Measurements from ENCODE around the gene HOMER1. TPM values are rescaled to one million over a fixed set of nuclear protein-coding genes. Genes with fewer than 3 reads are reported as not detected.

HOMER1 gene
- polyA plus RNA-seq, 1 donor from 2014 or later: 30.6 TPM

DNA sequence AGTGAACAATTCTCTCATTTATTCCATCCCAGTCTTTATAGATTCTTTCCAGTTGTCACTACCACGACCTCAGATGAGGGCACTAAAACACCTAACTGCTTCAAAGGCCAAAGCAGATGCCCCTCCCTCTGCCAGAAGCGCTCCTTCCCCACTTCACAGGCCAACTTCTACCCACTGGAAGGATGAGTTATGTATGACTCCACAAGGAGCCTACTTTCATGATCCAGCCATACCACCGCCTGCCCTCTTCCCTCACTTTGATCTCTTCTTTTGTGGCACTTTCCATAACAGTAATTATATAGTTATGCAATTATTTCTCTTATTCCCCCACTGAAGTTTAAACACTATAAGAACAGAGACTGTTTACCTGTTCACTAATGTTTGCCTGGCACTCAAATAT is 93.7 kb downstream of the HOMER1 start:
- Histone ChIP-seq H3K79me2 (replicated peaks; ENCODE audit: insufficient read depth, low read length) (no peaks in the 10 kb centered on the region), H3K9ac (ENCODE audit: low read length) (no peak overlapping the region), H2AFZ (ENCODE audit: low read depth, low read length) (no peak overlapping the region), H3K4me3 (ENCODE audit: low read length) (no peak overlapping the region), H3K36me3 (ENCODE audit: insufficient read depth, low read length) (peaks cover 3% of the 10 kb centered on the region), H3K4me2 (ENCODE audit: low read length) (no peak overlapping the region), H3K27me3 (ENCODE audit: insufficient read depth, low read depth, low read length) (no peaks in the 10 kb centered on the region), H3F3A (ENCODE audit: insufficient read depth, low read length, poor library complexity, severe bottlenecking) (no peaks in the 10 kb centered on the region), H3K9me2 (ENCODE audit: insufficient read depth, low read length) (no peaks in the 10 kb centered on the region), H4K20me1 (ENCODE audit: insufficient read depth) (no peaks in the 10 kb centered on the region), H3K9me3 (ENCODE audit: low read length) (no peaks in the 10 kb centered on the region), H3K27ac (ENCODE audit: low read length) (no peak overlapping the region)
- no peak for TF ChIP-seq EZH2 (IDR thresholded peaks at IDR 0.05; ENCODE audit: borderline replicate concordance, insufficient read depth, low read length, poor library complexity, severe bottlenecking)

GRCh38 chr5:79418276-79418675 is 95.7 kb downstream of the HOMER1 start:
- Histone ChIP-seq H3K27me3 (ENCODE audit: insufficient read depth, low read depth, low read length) (no peaks in the 10 kb centered on the region), H3K4me2 (ENCODE audit: low read length) (no peak overlapping the region), H3K27ac (ENCODE audit: low read length) (no peak overlapping the region), H3K4me3 (ENCODE audit: low read length) (no peak overlapping the region), H3K9me3 (ENCODE audit: low read length) (no peaks in the 10 kb centered on the region), H3F3A (ENCODE audit: insufficient read depth, low read length, poor library complexity, severe bottlenecking) (no peaks in the 10 kb centered on the region), H4K20me1 (ENCODE audit: insufficient read depth) (no peaks in the 10 kb centered on the region), H2AFZ (ENCODE audit: low read depth, low read length) (no peak overlapping the region), H3K79me2 (replicated peaks; ENCODE audit: insufficient read depth, low read length) (no peaks in the 10 kb centered on the region), H3K36me3 (ENCODE audit: insufficient read depth, low read length) (peaks cover 3% of the 10 kb centered on the region), H3K9me2 (ENCODE audit: insufficient read depth, low read length) (no peaks in the 10 kb centered on the region), H3K9ac (ENCODE audit: low read length) (no peak overlapping the region)
- TF ChIP-seq EZH2 (IDR thresholded peaks at IDR 0.05; ENCODE audit: borderline replicate concordance, insufficient read depth, low read length, poor library complexity, severe bottlenecking) (no peak), MXI1 (conservative IDR thresholded peaks at IDR 0.05; ENCODE audit: poor library complexity, severe bottlenecking) (no peak)

DNA sequence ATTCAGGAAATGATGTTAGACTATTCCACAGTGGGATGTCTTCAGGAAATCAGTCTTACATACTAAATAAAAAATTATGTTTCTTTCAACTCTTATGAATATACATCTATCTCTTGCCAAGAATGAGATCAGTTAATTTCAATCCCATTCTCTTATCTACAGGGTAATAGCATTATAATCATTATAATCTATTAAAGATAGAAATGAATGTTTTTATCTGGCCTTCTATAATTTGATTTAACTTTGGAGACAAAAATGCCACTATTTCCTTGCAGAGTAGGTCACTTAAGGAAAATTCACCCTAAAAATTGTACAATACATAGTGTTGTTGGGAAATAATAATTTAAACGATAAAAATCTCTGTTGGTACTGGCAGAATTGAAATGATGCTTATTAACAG is 96.4 kb downstream of the HOMER1 start:
- H4K20me1 ChIP-seq (ENCODE audit: insufficient read depth): no peaks in the 10 kb centered on the region
- no peak overlapping the region for H3K4me3 ChIP-seq (ENCODE audit: low read length)
- no peak overlapping the region for H2AFZ ChIP-seq (ENCODE audit: low read depth, low read length)
- no peak overlapping the region for H3K9ac ChIP-seq (ENCODE audit: low read length)
- H3K79me2 ChIP-seq (replicated peaks; ENCODE audit: insufficient read depth, low read length): no peaks in the 10 kb centered on the region
- H3K36me3 ChIP-seq (ENCODE audit: insufficient read depth, low read length): no peaks in the 10 kb centered on the region
- no peaks in the 10 kb centered on the region for H3K27me3 ChIP-seq (ENCODE audit: insufficient read depth, low read depth, low read length)
- no peaks in the 10 kb centered on the region for H3K9me3 ChIP-seq (ENCODE audit: low read length)
- H3F3A ChIP-seq (ENCODE audit: insufficient read depth, low read length, poor library complexity, severe bottlenecking): no peaks in the 10 kb centered on the region
- no peak overlapping the region for H3K4me2 ChIP-seq (ENCODE audit: low read length)
- TF ChIP-seq MXI1 (conservative IDR thresholded peaks at IDR 0.05; ENCODE audit: poor library complexity, severe bottlenecking) (no peak), RAD21 (conservative IDR thresholded peaks at IDR 0.05) (no peak), SMC3 (conservative IDR thresholded peaks at IDR 0.05; ENCODE audit: poor library complexity) (no peak), EZH2 (IDR thresholded peaks at IDR 0.05; ENCODE audit: borderline replicate concordance, insufficient read depth, low read length, poor library complexity, severe bottlenecking) (no peak), EP300 (conservative IDR thresholded peaks at IDR 0.05; ENCODE audit: poor library complexity, severe bottlenecking) (no peak), POLR2AphosphoS5 (IDR thresholded peaks at IDR 0.05) (no peak), TAF1 (IDR thresholded peaks at IDR 0.05; ENCODE audit: low read depth) (no peak)
- TF ChIP-seq, protein P1, sequence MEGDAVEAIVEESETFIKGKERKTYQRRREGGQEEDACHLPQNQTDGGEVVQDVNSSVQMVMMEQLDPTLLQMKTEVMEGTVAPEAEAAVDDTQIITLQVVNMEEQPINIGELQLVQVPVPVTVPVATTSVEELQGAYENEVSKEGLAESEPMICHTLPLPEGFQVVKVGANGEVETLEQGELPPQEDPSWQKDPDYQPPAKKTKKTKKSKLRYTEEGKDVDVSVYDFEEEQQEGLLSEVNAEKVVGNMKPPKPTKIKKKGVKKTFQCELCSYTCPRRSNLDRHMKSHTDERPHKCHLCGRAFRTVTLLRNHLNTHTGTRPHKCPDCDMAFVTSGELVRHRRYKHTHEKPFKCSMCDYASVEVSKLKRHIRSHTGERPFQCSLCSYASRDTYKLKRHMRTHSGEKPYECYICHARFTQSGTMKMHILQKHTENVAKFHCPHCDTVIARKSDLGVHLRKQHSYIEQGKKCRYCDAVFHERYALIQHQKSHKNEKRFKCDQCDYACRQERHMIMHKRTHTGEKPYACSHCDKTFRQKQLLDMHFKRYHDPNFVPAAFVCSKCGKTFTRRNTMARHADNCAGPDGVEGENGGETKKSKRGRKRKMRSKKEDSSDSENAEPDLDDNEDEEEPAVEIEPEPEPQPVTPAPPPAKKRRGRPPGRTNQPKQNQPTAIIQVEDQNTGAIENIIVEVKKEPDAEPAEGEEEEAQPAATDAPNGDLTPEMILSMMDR (IDR thresholded peaks at IDR 0.05; ENCODE audit: poor library complexity, severe bottlenecking): no peak
- TF ChIP-seq, protein P2, sequence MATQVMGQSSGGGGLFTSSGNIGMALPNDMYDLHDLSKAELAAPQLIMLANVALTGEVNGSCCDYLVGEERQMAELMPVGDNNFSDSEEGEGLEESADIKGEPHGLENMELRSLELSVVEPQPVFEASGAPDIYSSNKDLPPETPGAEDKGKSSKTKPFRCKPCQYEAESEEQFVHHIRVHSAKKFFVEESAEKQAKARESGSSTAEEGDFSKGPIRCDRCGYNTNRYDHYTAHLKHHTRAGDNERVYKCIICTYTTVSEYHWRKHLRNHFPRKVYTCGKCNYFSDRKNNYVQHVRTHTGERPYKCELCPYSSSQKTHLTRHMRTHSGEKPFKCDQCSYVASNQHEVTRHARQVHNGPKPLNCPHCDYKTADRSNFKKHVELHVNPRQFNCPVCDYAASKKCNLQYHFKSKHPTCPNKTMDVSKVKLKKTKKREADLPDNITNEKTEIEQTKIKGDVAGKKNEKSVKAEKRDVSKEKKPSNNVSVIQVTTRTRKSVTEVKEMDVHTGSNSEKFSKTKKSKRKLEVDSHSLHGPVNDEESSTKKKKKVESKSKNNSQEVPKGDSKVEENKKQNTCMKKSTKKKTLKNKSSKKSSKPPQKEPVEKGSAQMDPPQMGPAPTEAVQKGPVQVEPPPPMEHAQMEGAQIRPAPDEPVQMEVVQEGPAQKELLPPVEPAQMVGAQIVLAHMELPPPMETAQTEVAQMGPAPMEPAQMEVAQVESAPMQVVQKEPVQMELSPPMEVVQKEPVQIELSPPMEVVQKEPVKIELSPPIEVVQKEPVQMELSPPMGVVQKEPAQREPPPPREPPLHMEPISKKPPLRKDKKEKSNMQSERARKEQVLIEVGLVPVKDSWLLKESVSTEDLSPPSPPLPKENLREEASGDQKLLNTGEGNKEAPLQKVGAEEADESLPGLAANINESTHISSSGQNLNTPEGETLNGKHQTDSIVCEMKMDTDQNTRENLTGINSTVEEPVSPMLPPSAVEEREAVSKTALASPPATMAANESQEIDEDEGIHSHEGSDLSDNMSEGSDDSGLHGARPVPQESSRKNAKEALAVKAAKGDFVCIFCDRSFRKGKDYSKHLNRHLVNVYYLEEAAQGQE (IDR thresholded peaks at IDR 0.05; ENCODE audit: borderline replicate concordance): no peak
- H3K9me2 ChIP-seq (ENCODE audit: insufficient read depth, low read length): no peaks in the 10 kb centered on the region
- H3K27ac ChIP-seq (ENCODE audit: low read length): no peak overlapping the region

Measured in neural cell (in vitro differentiated cells).